Measurements from ENCODE around the gene COL24A1. TPM values are rescaled to one million over a fixed set of nuclear protein-coding genes. Genes with fewer than 3 reads are reported as not detected.
"Not testable (repeated sequence)": the region's sequence is repeated elsewhere in the genome, so short reads cannot be mapped to it uniquely, and the experiment has no call there.

Gene COL24A1
- total and polyA plus RNA-seq, 4 donors = 0.33 to 16.7 (median 0.67) TPM

DNA sequence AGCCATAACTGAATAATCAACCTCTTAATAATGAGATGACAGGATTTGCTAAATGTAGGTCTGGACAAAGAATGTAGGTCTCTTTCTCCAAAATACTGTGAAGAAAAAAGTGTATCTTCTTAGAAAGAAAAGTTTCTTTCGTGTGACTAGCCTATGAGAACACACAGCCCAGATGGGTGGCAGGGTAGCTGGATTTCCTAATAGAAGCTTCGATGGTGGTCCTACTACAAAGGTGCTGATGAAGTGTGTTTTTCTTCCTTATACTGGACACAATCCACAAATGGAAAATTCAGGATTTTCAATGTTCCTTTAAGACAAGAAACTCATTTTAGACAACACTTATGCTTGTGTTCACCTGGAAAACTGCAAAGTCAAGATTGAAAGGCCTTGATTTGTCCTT lies 358.2 kb downstream of the COL24A1 start:
- Histone ChIP-seq H3K4me3 (no peak overlapping the region), H3K9me3 (ENCODE audit: control insufficient read depth in 4 of 4, insufficient read depth in 3 of 4, low read length in 3 of 4) (no peaks in the 10 kb centered on the region), H3K9ac (ENCODE audit: insufficient read depth in 1 of 2, low read length in 2 of 2) (no peak overlapping the region), H3K36me3 (ENCODE audit: control insufficient read depth in 4 of 4, insufficient read depth in 4 of 4, low read length in 4 of 4) (peaks cover 0 to 4% (median 1%) of the 10 kb centered on the region in 4 donors), H3K27ac (ENCODE audit: low read depth in 1 of 2, low read length in 1 of 2) (no peak overlapping the region), H3K27me3 (ENCODE audit: control insufficient read depth in 3 of 3, insufficient read depth in 3 of 3, low read length in 2 of 3) (no peaks in the 10 kb centered on the region), H3K4me1 (ENCODE audit: control insufficient read depth in 5 of 5, insufficient read depth in 5 of 5, low read length in 5 of 5) (no peaks in the 10 kb centered on the region)
- peak in 1 of 3 donors; percentile 62 for DNase-seq
- ATAC-seq (ENCODE audit: insufficient read depth, low FRiP score) = no peak
- 82% methylated on average over 2 of the region's 2 CpGs for WGBS, 2 donors
- TF ChIP-seq, protein P1, sequence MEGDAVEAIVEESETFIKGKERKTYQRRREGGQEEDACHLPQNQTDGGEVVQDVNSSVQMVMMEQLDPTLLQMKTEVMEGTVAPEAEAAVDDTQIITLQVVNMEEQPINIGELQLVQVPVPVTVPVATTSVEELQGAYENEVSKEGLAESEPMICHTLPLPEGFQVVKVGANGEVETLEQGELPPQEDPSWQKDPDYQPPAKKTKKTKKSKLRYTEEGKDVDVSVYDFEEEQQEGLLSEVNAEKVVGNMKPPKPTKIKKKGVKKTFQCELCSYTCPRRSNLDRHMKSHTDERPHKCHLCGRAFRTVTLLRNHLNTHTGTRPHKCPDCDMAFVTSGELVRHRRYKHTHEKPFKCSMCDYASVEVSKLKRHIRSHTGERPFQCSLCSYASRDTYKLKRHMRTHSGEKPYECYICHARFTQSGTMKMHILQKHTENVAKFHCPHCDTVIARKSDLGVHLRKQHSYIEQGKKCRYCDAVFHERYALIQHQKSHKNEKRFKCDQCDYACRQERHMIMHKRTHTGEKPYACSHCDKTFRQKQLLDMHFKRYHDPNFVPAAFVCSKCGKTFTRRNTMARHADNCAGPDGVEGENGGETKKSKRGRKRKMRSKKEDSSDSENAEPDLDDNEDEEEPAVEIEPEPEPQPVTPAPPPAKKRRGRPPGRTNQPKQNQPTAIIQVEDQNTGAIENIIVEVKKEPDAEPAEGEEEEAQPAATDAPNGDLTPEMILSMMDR (IDR thresholded peaks at IDR 0.05; ENCODE audit: control extremely low read depth, extremely low read depth) = no peak

DNA sequence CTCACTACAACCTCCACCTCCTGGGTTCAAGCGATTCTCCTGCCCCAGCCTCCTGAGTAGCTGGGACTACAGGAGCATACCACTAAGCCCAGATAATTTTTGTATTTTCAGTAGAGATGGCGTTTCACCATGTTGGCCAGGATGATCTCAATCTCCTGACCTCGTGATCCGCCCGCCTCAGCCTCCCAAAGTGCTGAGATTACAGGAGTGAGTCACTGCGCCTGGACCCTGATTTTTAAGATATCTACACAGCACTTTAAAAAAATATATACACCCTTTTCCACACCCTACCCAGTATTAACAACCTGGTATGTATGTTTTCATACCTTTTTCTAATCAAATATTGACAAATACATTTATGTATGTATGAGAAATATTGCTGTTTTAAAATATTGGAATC lies 379.6 kb downstream of the COL24A1 start:
- H3K27me3 ChIP-seq (ENCODE audit: control insufficient read depth in 3 of 3, insufficient read depth in 3 of 3, low read length in 2 of 3); H3K27ac ChIP-seq (ENCODE audit: low read depth in 1 of 2, low read length in 1 of 2); H3K9ac ChIP-seq (ENCODE audit: insufficient read depth in 1 of 2, low read length in 2 of 2); DNase-seq; H3K4me1 ChIP-seq (ENCODE audit: control insufficient read depth in 5 of 5, insufficient read depth in 5 of 5, low read length in 5 of 5); H3K36me3 ChIP-seq (ENCODE audit: control insufficient read depth in 4 of 4, insufficient read depth in 4 of 4, low read length in 4 of 4); ATAC-seq (ENCODE audit: insufficient read depth, low FRiP score); H3K4me3 ChIP-seq; H3K9me3 ChIP-seq (ENCODE audit: control insufficient read depth in 4 of 4, insufficient read depth in 3 of 4, low read length in 3 of 4): not testable (repeated sequence)
- WGBS, 2 donors = 90 to 95% methylated on average over 6 of the region's 6 CpGs

- Histone ChIP-seq H3K27ac (ENCODE audit: low read depth in 1 of 2, low read length in 1 of 2) (no peak overlapping the region), H3K4me3 (no peak overlapping the region), H3K27me3 (ENCODE audit: control insufficient read depth in 3 of 3, insufficient read depth in 3 of 3, low read length in 2 of 3) (no peaks in the 10 kb centered on the region), H3K4me1 (ENCODE audit: control insufficient read depth in 5 of 5, insufficient read depth in 5 of 5, low read length in 5 of 5) (no peaks in the 10 kb centered on the region), H3K9me3 (ENCODE audit: control insufficient read depth in 4 of 4, insufficient read depth in 3 of 4, low read length in 3 of 4) (no peaks in the 10 kb centered on the region), H3K36me3 (ENCODE audit: control insufficient read depth in 4 of 4, insufficient read depth in 4 of 4, low read length in 4 of 4) (no peaks in the 10 kb centered on the region), H3K9ac (ENCODE audit: insufficient read depth in 1 of 2, low read length in 2 of 2) (no peak overlapping the region)
- no peak for DNase-seq
- WGBS, 2 donors = 94 to 95% methylated on average over 1 of the region's 1 CpG
- no peak for ATAC-seq (ENCODE audit: insufficient read depth, low FRiP score)
- TF ChIP-seq, protein P1 (IDR thresholded peaks at IDR 0.05; ENCODE audit: control extremely low read depth, extremely low read depth) = no peak
Measured at GRCh38 chr1:85762804-85763203, 393.8 kb downstream of the COL24A1 start.

DNA sequence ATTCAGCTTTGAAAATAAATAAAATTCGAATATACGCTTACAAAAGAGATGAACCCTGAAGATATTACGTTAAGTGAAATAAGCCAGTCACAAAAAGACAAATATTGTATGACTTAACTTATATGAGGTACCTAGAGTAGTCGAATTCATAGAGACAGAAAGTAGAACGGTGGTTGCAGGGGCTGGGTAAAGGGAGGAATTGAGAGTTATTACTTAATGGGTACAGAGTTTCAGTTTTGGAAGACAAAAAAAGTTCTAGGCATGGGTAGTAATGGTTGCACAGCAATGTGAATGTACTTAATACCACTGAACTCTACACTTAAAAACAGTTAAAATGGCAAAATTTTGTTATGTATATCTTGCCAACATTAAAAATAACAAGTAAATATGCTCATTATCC lies 399.7 kb downstream of the COL24A1 start:
- DNase-seq (no peak), ATAC-seq (ENCODE audit: insufficient read depth, low FRiP score) (no peak)
- Histone ChIP-seq H3K4me1 (ENCODE audit: control insufficient read depth in 5 of 5, insufficient read depth in 5 of 5, low read length in 5 of 5) (no peaks in the 10 kb centered on the region), H3K27me3 (ENCODE audit: control insufficient read depth in 3 of 3, insufficient read depth in 3 of 3, low read length in 2 of 3) (no peaks in the 10 kb centered on the region), H3K9me3 (ENCODE audit: control insufficient read depth in 4 of 4, insufficient read depth in 3 of 4, low read length in 3 of 4) (no peaks in the 10 kb centered on the region), H3K9ac (ENCODE audit: insufficient read depth in 1 of 2, low read length in 2 of 2) (no peak overlapping the region), H3K36me3 (ENCODE audit: control insufficient read depth in 4 of 4, insufficient read depth in 4 of 4, low read length in 4 of 4) (no peaks in the 10 kb centered on the region), H3K27ac (ENCODE audit: low read depth in 1 of 2, low read length in 1 of 2) (no peak overlapping the region), H3K4me3 (no peak overlapping the region)
- WGBS, 2 donors = 87 to 90% methylated on average over 5 of the region's 5 CpGs
- TF ChIP-seq, protein P1 (IDR thresholded peaks at IDR 0.05; ENCODE audit: control extremely low read depth, extremely low read depth) = no peak

Measured in lung (tissue), 12 donors.